Measurements from ENCODE around the gene SLC39A7.

GRCh38 chr6:33205191-33206026 lies 4.7 kb downstream of the SLC39A7 start:
- TF ChIP-seq CTCF (IDR thresholded peaks at IDR 0.05) (no peak), POLR2AphosphoS5 (IDR thresholded peaks at IDR 0.05) (no peak)

All from upper lobe of left lung (tissue), 4 donors.